ENCODE data around the gene SMKR1. TPM values are rescaled to one million over a fixed set of nuclear protein-coding genes. Genes with fewer than 3 reads are reported as not detected.

SMKR1 gene
- polyA plus RNA-seq, 1 donor (not counting 4 experiments of a cell fraction or from before 2014, with no cell fraction given): 0.76 TPM

DNA sequence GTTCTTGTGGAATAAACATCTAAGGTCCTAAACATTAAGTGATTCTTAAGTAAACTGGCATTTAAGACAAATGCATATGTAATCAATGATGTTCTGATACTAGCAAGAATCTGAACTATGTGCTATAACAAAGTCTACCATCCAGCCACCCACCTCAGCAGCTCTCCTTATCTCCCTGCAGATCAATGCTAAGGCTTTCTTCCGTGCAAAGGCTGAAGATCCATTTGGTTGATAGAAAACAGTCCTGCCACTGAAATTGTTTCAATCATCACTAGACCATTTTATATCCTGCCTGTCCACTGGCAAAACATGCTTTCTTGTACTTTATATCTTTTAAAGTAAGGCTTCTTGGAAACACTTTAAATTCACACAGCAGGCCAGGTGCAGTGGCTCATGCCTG lies 6.3 kb upstream of the SMKR1 start:
- no peak overlapping the region for H3K4me2 ChIP-seq (ENCODE audit: control insufficient read depth, extremely low read depth, insufficient read depth, low read depth, low read length)
- H3K9ac ChIP-seq (ENCODE audit: control insufficient read depth, extremely low read depth, insufficient read depth, low read length): no peak overlapping the region
- H3K9me1 ChIP-seq (ENCODE audit: control insufficient read depth, extremely low read depth, insufficient read depth, low read length): no peaks in the 10 kb centered on the region
- no peaks in the 10 kb centered on the region for H4K20me1 ChIP-seq (ENCODE audit: control insufficient read depth, extremely low read depth, insufficient read depth, low read length)
- DNase-seq (ENCODE audit: low read depth, low spot score): no peak
- TF ChIP-seq CTCF (optimal IDR thresholded peaks at IDR 0.05 in 1 of 3, IDR thresholded peaks at IDR 0.05 in 1 of 3, conservative IDR thresholded peaks at IDR 0.05 in 1 of 3; ENCODE audit: extremely low read depth in 1 of 3, insufficient read depth in 2 of 3, low read length in 3 of 3) (no peak), EZH2 (IDR thresholded peaks at IDR 0.05; ENCODE audit: low read length) (no peak)
- H3K4me3 ChIP-seq (ENCODE audit: control insufficient read depth in 2 of 3, extremely low read depth in 1 of 3, insufficient read depth in 2 of 3, low read depth in 1 of 3, low read length in 3 of 3): no peak overlapping the region
- no peaks in the 10 kb centered on the region for H3K4me1 ChIP-seq (ENCODE audit: control insufficient read depth, extremely low read depth, insufficient read depth, low read length)
- no peak overlapping the region for H3K27ac ChIP-seq (ENCODE audit: control insufficient read depth, insufficient read depth, low read length)
- no peaks in the 10 kb centered on the region for H3K27me3 ChIP-seq (ENCODE audit: control insufficient read depth, extremely low read depth, insufficient read depth, low read length)
- FAIRE-seq: no peak
- H3K9me3 ChIP-seq (ENCODE audit: control insufficient read depth, low read depth, low read length): no peaks in the 10 kb centered on the region
- no peaks in the 10 kb centered on the region for H3K79me2 ChIP-seq (ENCODE audit: control insufficient read depth, insufficient read depth, low read length)
- dilution Hi-C loops (cut with MboI; ENCODE audit: extremely low pct_ligation_motif_present, low sequenced_read_pairs): no loop called here
- H2AFZ ChIP-seq (ENCODE audit: control insufficient read depth, low read length): no peak overlapping the region
- H3K36me3 ChIP-seq (ENCODE audit: control insufficient read depth in 2 of 2, extremely low read depth in 1 of 2, insufficient read depth in 2 of 2, low read length in 2 of 2): no peaks in the 10 kb centered on the region

DNA sequence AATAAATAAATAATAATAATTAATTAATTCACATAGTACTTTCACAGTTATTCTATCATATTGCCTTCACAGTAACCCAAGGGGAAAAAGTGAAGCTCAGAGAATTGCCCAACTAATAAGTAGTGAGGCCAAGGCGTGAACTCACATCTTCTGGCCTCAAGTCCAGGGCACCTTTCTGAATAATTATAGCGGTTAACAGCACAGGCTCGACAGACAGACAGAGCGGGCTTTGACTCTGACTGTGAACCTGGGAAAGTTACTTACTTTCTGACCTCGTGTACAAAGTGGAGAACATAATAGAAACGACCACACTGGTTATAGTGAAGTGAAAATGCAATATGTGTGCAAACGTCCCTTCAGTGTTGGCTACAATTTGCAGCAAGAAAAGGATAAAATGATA lies 5.7 kb upstream of the SMKR1 start:
- H3K27ac ChIP-seq (ENCODE audit: control insufficient read depth, insufficient read depth, low read length): no peak overlapping the region
- no peaks in the 10 kb centered on the region for H3K36me3 ChIP-seq (ENCODE audit: control insufficient read depth in 2 of 2, extremely low read depth in 1 of 2, insufficient read depth in 2 of 2, low read length in 2 of 2)
- H3K27me3 ChIP-seq (ENCODE audit: control insufficient read depth, extremely low read depth, insufficient read depth, low read length): no peaks in the 10 kb centered on the region
- no peaks in the 10 kb centered on the region for H3K9me1 ChIP-seq (ENCODE audit: control insufficient read depth, extremely low read depth, insufficient read depth, low read length)
- no peaks in the 10 kb centered on the region for H3K9me3 ChIP-seq (ENCODE audit: control insufficient read depth, low read depth, low read length)
- no peak overlapping the region for H3K4me3 ChIP-seq (ENCODE audit: control insufficient read depth in 2 of 3, extremely low read depth in 1 of 3, insufficient read depth in 2 of 3, low read depth in 1 of 3, low read length in 3 of 3)
- no peaks in the 10 kb centered on the region for H3K79me2 ChIP-seq (ENCODE audit: control insufficient read depth, insufficient read depth, low read length)
- no peaks in the 10 kb centered on the region for H3K4me1 ChIP-seq (ENCODE audit: control insufficient read depth, extremely low read depth, insufficient read depth, low read length)
- no peak for DNase-seq (ENCODE audit: low read depth, low spot score)
- FAIRE-seq: no peak
- TF ChIP-seq EZH2 (IDR thresholded peaks at IDR 0.05; ENCODE audit: low read length) (no peak), CTCF (optimal IDR thresholded peaks at IDR 0.05 in 1 of 3, IDR thresholded peaks at IDR 0.05 in 1 of 3, conservative IDR thresholded peaks at IDR 0.05 in 1 of 3; ENCODE audit: extremely low read depth in 1 of 3, insufficient read depth in 2 of 3, low read length in 3 of 3) (no peak)
- H3K9ac ChIP-seq (ENCODE audit: control insufficient read depth, extremely low read depth, insufficient read depth, low read length): no peak overlapping the region
- dilution Hi-C loops (cut with MboI; ENCODE audit: extremely low pct_ligation_motif_present, low sequenced_read_pairs): no loop called here
- H3K4me2 ChIP-seq (ENCODE audit: control insufficient read depth, extremely low read depth, insufficient read depth, low read depth, low read length): no peak overlapping the region
- H4K20me1 ChIP-seq (ENCODE audit: control insufficient read depth, extremely low read depth, insufficient read depth, low read length): no peaks in the 10 kb centered on the region
- H2AFZ ChIP-seq (ENCODE audit: control insufficient read depth, low read length): no peak overlapping the region

Data from keratinocyte (primary cell).